Hepatocyte (in vitro differentiated cells): ENCODE measurements around the gene LRRIQ3. TPM values are rescaled to one million over a fixed set of nuclear protein-coding genes. Genes with fewer than 3 reads are reported as not detected.

Experiments
- DNase-seq: peaks from one replicate; pipeline ENCODE4 v3.0.0-alpha.2; 2016; ENCODE audit warnings: low spot score
- H2AFZ ChIP-seq: fragments of 200-600 bp; sonication (generic); 2 replicates; pipeline ENCODE4 v1.6.0; 2016; ENCODE audit warnings: antibody characterized with exemption, mild to moderate bottlenecking
- H3K27ac ChIP-seq: fragments of 200-600 bp; sonication (generic); 2 replicates; pipeline ENCODE4 v1.5.1; 2016; ENCODE audit warnings: mild to moderate bottlenecking
- H3K27me3 ChIP-seq: fragments of 200-600 bp; sonication (generic); 2 replicates; pipeline ENCODE4 v1.6.1; 2016
- H3K36me3 ChIP-seq: fragments of 200-600 bp; sonication (generic); replicated peaks from 2 replicates; pipeline ENCODE4 v1.5.1; 2016; ENCODE audit warnings: low read depth; ENCODE audit not compliant: insufficient read depth
- H3K4me1 ChIP-seq: fragments of 200-600 bp; sonication (generic); 2 replicates; pipeline ENCODE4 v1.5.1; 2016; ENCODE audit warnings: mild to moderate bottlenecking, moderate library complexity; ENCODE audit not compliant: insufficient read depth
- H3K4me2 ChIP-seq: fragments of 200-600 bp; sonication (generic); 2 replicates; pipeline ENCODE4 v1.6.0; 2016
- H3K4me3 ChIP-seq: fragments of 200-600 bp; sonication (generic); 2 replicates; pipeline ENCODE4 v1.5.1; 2016; ENCODE audit warnings: mild to moderate bottlenecking
- H3K79me2 ChIP-seq: fragments of 200-600 bp; sonication (generic); 2 replicates; pipeline ENCODE4 v1.6.0; 2017; ENCODE audit warnings: mild to moderate bottlenecking
- H3K9me2 ChIP-seq: fragments of 200-600 bp; sonication (generic); replicated peaks from 2 replicates; pipeline ENCODE4 v1.6.0; 2017; ENCODE audit warnings: mild to moderate bottlenecking; ENCODE audit not compliant: insufficient read depth
- H3K9me3 ChIP-seq: fragments of 200-600 bp; sonication (generic); 2 replicates; pipeline ENCODE4 v1.5.1; 2016; ENCODE audit warnings: low read depth, mild to moderate bottlenecking
- H4K20me1 ChIP-seq: fragments of 200-600 bp; sonication (generic); 2 replicates; pipeline ENCODE4 v1.6.0; 2016; ENCODE audit warnings: mild to moderate bottlenecking; ENCODE audit not compliant: insufficient read depth, poor library complexity, severe bottlenecking
- EZH2 ChIP-seq: fragments of 200-600 bp; sonication (generic); IDR thresholded peaks from 2 replicates; pipeline ENCODE4 v1.6.1; 2016; ENCODE audit warnings: antibody characterized with exemption, mild to moderate bottlenecking, borderline replicate concordance
- EZH2phosphoT487 ChIP-seq: fragments of 200-600 bp; sonication (generic); IDR thresholded peaks from one replicate; pipeline ENCODE4 v1.6.1; 2018; ENCODE audit warnings: antibody characterized with exemption, mild to moderate bottlenecking, low read depth, moderate library complexity; ENCODE audit not compliant: unreplicated experiment, severe bottlenecking
- WGBS: methylation state at CpG from one replicate; pipeline ENCODE4 v1.1.6; 2016; ENCODE audit warnings: low lambda C conversion rate; ENCODE audit errors: missing lambda C conversion rate; 5-methylcytosine and 5-hydroxymethylcytosine counted together
- polyA plus RNA-seq: library from polyadenylated mRNA; unstranded; fragments of >200 nt; fragmentation: Nextera tagmentation; extraction: Ambion mirVana; gene quantifications from 2 replicates; pipeline ENCODE4 v1.2.1, GENCODE V29; 2016
- total RNA-seq: library from RNA; depleted of rRNA; stranded (reverse); fragments of >200 nt; gene quantifications from 2 replicates; pipeline ENCODE4 v1.2.3, GENCODE V29; 2014
- TF ChIP-seq, protein P1 (sequence below): fragments of 200-600 bp; sonication (generic); IDR thresholded peaks from 2 replicates; pipeline ENCODE4 v1.5.1; 2016; ENCODE audit warnings: antibody characterized with exemption, mild to moderate bottlenecking; ENCODE audit not compliant: poor library complexity

The LRRIQ3 gene
- total and polyA plus RNA-seq, 2 experiments from 2014 or later = 0.40 TPM; not detected in 1

DNA sequence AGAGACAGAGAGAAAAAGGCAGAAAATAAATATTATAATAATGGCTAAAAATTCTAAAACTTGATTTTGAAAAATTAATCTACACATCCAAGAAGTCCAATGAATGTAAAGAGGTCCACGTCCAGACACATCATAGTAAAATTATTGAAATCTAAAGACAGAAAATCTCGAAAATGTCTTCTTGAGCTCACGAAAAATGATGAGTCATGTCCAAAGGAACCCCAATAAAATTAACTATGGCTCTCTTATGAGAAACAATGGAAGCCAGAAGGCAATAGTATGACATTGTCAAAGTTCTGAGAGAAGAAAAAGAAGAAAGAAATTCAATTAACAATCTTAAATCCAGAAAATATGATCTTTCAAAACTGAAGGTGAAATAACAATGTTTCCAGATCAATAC is 84.6 kb downstream of the LRRIQ3 start:
- H3K4me2 ChIP-seq = no peak overlapping the region
- H3K4me3 ChIP-seq = no peak overlapping the region
- no peak for DNase-seq
- no peaks in the 10 kb centered on the region for H4K20me1 ChIP-seq
- no peaks in the 10 kb centered on the region for H3K4me1 ChIP-seq
- no peaks in the 10 kb centered on the region for H3K9me2 ChIP-seq
- H3K36me3 ChIP-seq = no peaks in the 10 kb centered on the region
- H3K9me3 ChIP-seq = no peaks in the 10 kb centered on the region
- H2AFZ ChIP-seq = no peak overlapping the region
- TF ChIP-seq EZH2 (no peak), EZH2phosphoT487 (no peak)
- TF ChIP-seq, protein P1, sequence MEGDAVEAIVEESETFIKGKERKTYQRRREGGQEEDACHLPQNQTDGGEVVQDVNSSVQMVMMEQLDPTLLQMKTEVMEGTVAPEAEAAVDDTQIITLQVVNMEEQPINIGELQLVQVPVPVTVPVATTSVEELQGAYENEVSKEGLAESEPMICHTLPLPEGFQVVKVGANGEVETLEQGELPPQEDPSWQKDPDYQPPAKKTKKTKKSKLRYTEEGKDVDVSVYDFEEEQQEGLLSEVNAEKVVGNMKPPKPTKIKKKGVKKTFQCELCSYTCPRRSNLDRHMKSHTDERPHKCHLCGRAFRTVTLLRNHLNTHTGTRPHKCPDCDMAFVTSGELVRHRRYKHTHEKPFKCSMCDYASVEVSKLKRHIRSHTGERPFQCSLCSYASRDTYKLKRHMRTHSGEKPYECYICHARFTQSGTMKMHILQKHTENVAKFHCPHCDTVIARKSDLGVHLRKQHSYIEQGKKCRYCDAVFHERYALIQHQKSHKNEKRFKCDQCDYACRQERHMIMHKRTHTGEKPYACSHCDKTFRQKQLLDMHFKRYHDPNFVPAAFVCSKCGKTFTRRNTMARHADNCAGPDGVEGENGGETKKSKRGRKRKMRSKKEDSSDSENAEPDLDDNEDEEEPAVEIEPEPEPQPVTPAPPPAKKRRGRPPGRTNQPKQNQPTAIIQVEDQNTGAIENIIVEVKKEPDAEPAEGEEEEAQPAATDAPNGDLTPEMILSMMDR = no peak
- no peak overlapping the region for H3K27ac ChIP-seq
- no peaks in the 10 kb centered on the region for H3K79me2 ChIP-seq
- H3K27me3 ChIP-seq = no peaks in the 10 kb centered on the region
- WGBS = 76% methylated on average over 3 of the region's 3 CpGs

DNA sequence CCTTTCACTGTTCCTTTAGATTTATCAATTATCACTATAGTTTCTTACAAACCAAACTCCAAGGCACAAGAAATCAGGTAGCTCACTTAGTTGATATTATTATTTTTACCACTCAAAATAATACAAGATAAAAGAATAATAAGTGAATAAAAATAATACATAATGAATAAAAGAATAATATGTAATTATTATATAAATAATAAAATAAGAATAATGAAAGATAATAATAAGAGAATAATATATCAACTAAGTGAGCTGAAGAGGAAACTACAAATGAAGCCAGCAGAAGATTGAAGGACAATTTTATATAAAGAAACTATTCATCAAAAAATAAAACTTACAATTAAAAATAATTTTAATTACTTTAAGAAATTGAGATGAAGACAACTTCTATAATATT is 90.6 kb downstream of the LRRIQ3 start:
- DNase-seq = no peak
- H4K20me1 ChIP-seq = no peaks in the 10 kb centered on the region
- no peaks in the 10 kb centered on the region for H3K4me1 ChIP-seq
- H3K9me2 ChIP-seq = no peaks in the 10 kb centered on the region
- H3K27me3 ChIP-seq = no peaks in the 10 kb centered on the region
- H3K4me2 ChIP-seq = no peak overlapping the region
- no peaks in the 10 kb centered on the region for H3K9me3 ChIP-seq
- no peaks in the 10 kb centered on the region for H3K36me3 ChIP-seq
- no peaks in the 10 kb centered on the region for H3K79me2 ChIP-seq
- no peak overlapping the region for H2AFZ ChIP-seq
- TF ChIP-seq EZH2phosphoT487 (no peak), EZH2 (no peak)
- TF ChIP-seq, protein P1 = no peak
- H3K27ac ChIP-seq = no peak overlapping the region
- no peak overlapping the region for H3K4me3 ChIP-seq

DNA sequence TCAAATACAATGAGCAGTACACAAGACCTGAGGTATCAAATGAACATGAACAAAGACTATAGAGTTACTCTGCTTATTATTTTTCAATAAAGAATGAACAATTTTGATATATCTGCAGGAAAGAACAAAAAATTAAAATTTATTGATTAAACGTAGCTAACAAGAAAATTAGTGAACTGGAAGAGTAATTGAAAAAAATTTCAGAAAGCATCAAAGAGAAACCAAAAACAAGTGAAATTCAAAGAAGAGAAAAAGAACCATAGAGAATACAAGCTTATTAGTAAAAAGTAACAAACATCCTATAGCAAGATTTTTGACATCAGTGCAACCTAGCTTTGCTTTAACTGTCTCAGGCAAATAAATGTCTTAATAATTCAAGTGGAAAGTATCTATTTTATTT is 106.6 kb downstream of the LRRIQ3 start:
- Histone ChIP-seq H4K20me1 (no peaks in the 10 kb centered on the region), H3K27ac (no peak overlapping the region), H3K36me3 (no peaks in the 10 kb centered on the region), H3K4me1 (no peaks in the 10 kb centered on the region), H3K9me3 (no peaks in the 10 kb centered on the region), H2AFZ (no peak overlapping the region), H3K9me2 (no peaks in the 10 kb centered on the region), H3K79me2 (no peaks in the 10 kb centered on the region), H3K27me3 (no peaks in the 10 kb centered on the region), H3K4me3 (no peak overlapping the region), H3K4me2 (no peak overlapping the region)
- no peak for TF ChIP-seq EZH2phosphoT487
- TF ChIP-seq EZH2 = no peak
- TF ChIP-seq, protein P1 = no peak
- WGBS = 91% methylated on average over 1 of the region's 1 CpG
- no peak for DNase-seq

DNA sequence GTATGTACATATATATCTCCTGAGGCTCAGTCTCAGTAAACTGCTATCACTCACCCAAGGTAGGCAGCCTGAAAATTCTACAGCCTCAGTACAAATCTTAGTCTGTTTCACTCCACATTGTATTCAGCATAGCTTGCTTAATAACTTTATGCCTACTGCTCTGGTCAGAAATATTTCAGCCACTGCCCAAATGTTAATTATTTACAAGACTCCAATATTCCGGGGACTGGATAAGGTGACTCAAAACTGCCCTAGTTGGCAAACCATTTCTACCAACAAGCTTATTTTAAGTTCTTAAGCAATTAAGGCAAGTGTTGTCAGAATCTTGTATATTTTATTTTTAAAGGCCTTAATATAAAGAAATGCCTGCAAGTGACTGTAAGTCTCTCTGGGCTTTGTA is 114.8 kb downstream of the LRRIQ3 start:
- WGBS = 50% methylated on average over 1 of the region's 1 CpG

More for the DNA sequence above, 114.8 kb downstream of the LRRIQ3 start:
- H3K4me2 ChIP-seq = no peak overlapping the region
- DNase-seq = no peak
- H2AFZ ChIP-seq = no peak overlapping the region
- no peaks in the 10 kb centered on the region for H3K4me1 ChIP-seq
- no peaks in the 10 kb centered on the region for H3K9me2 ChIP-seq
- TF ChIP-seq EZH2 (no peak), EZH2phosphoT487 (no peak)
- TF ChIP-seq, protein P1 = no peak
- H3K9me3 ChIP-seq = no peaks in the 10 kb centered on the region
- no peak overlapping the region for H3K27ac ChIP-seq
- no peaks in the 10 kb centered on the region for H3K36me3 ChIP-seq
- no peaks in the 10 kb centered on the region for H4K20me1 ChIP-seq
- H3K4me3 ChIP-seq = no peak overlapping the region
- H3K27me3 ChIP-seq = no peaks in the 10 kb centered on the region
- H3K79me2 ChIP-seq = no peaks in the 10 kb centered on the region
